Rectal smooth muscle tissue (tissue), 1 donor: ENCODE data around the gene SDK1.

Source experiments
- H3K27ac ChIP-seq: one replicate; pipeline ENCODE4 v1.7.0; 2013; ENCODE audit warnings: low read depth, low read length, inconsistent platforms
- H3K27me3 ChIP-seq: one replicate; pipeline ENCODE4 v1.7.0; 2013; ENCODE audit warnings: low read length; ENCODE audit not compliant: control insufficient read depth, insufficient read depth
- H3K36me3 ChIP-seq: one replicate; pipeline ENCODE4 v1.7.0; 2013; ENCODE audit warnings: low read length; ENCODE audit not compliant: control insufficient read depth, insufficient read depth
- H3K4me1 ChIP-seq: one replicate; pipeline ENCODE4 v1.7.0; 2013; ENCODE audit warnings: low read length; ENCODE audit not compliant: control insufficient read depth, insufficient read depth
- H3K4me3 ChIP-seq: one replicate; pipeline ENCODE4 v1.7.0; 2013; ENCODE audit warnings: low read length
- H3K9ac ChIP-seq: one replicate; pipeline ENCODE4 v1.7.0; 2013; ENCODE audit warnings: low read length

SDK1 gene

GRCh38 chr7:3893789-3894153 lies 592.7 kb downstream of the SDK1 start:
- Histone ChIP-seq H3K4me3 (no peak overlapping the region), H3K36me3 (no peaks in the 10 kb centered on the region), H3K9ac (no peak overlapping the region), H3K27ac (no peak overlapping the region), H3K4me1 (no peaks in the 10 kb centered on the region), H3K27me3 (no peaks in the 10 kb centered on the region)

- Histone ChIP-seq H3K27me3 (no peaks in the 10 kb centered on the region), H3K27ac (no peak overlapping the region), H3K4me1 (no peaks in the 10 kb centered on the region), H3K36me3 (no peaks in the 10 kb centered on the region), H3K4me3 (no peak overlapping the region), H3K9ac (no peak overlapping the region)
These were observed 594.5 kb downstream of the SDK1 start for GRCh38 chr7:3895341-3896116.

- no peaks in the 10 kb centered on the region for H3K4me1 ChIP-seq
These were observed 595.2 kb downstream of the SDK1 start for GRCh38 chr7:3896169-3896765.

GRCh38 chr7:3897430-3898372 lies 596.6 kb downstream of the SDK1 start:
- Histone ChIP-seq H3K9ac (no peak overlapping the region), H3K27me3 (no peaks in the 10 kb centered on the region), H3K27ac (no peak overlapping the region), H3K4me3 (no peak overlapping the region), H3K36me3 (no peaks in the 10 kb centered on the region), H3K4me1 (no peaks in the 10 kb centered on the region)

More at GRCh38 chr7:3896169-3896765, 595.2 kb downstream of the SDK1 start:
- Histone ChIP-seq H3K9ac (no peak overlapping the region), H3K27ac (no peak overlapping the region), H3K36me3 (no peaks in the 10 kb centered on the region), H3K27me3 (no peaks in the 10 kb centered on the region), H3K4me3 (no peak overlapping the region)

GRCh38 chr7:3899559-3899991 lies 598.5 kb downstream of the SDK1 start:
- H3K27ac ChIP-seq, result no peak overlapping the region
- H3K4me1 ChIP-seq, result no peaks in the 10 kb centered on the region
- no peak overlapping the region for H3K4me3 ChIP-seq
- no peaks in the 10 kb centered on the region for H3K27me3 ChIP-seq
- H3K36me3 ChIP-seq, result no peaks in the 10 kb centered on the region
- no peak overlapping the region for H3K9ac ChIP-seq

- no peak overlapping the region for H3K4me3 ChIP-seq
- H3K36me3 ChIP-seq, result no peaks in the 10 kb centered on the region
- no peaks in the 10 kb centered on the region for H3K27me3 ChIP-seq
- no peak overlapping the region for H3K27ac ChIP-seq
- no peak overlapping the region for H3K9ac ChIP-seq
- no peaks in the 10 kb centered on the region for H3K4me1 ChIP-seq
These were observed 607.1 kb downstream of the SDK1 start for GRCh38 chr7:3908153-3908552.

- Histone ChIP-seq H3K9ac (no peak overlapping the region), H3K36me3 (no peaks in the 10 kb centered on the region), H3K27me3 (no peaks in the 10 kb centered on the region), H3K4me3 (no peak overlapping the region), H3K4me1 (no peaks in the 10 kb centered on the region), H3K27ac (no peak overlapping the region)
These were observed 608.1 kb downstream of the SDK1 start for GRCh38 chr7:3909128-3909527.

GRCh38 chr7:3910054-3910453 lies 609.0 kb downstream of the SDK1 start:
- no peak overlapping the region for H3K4me3 ChIP-seq
- H3K36me3 ChIP-seq, result no peaks in the 10 kb centered on the region
- no peaks in the 10 kb centered on the region for H3K27me3 ChIP-seq
- no peak overlapping the region for H3K9ac ChIP-seq
- H3K4me1 ChIP-seq, result no peaks in the 10 kb centered on the region
- H3K27ac ChIP-seq, result no peak overlapping the region

- Histone ChIP-seq H3K9ac (no peak overlapping the region), H3K4me1 (no peaks in the 10 kb centered on the region), H3K27me3 (no peaks in the 10 kb centered on the region), H3K4me3 (no peak overlapping the region), H3K27ac (no peak overlapping the region), H3K36me3 (no peaks in the 10 kb centered on the region)
These were observed 610.6 kb downstream of the SDK1 start for GRCh38 chr7:3911685-3912084.

GRCh38 chr7:3912291-3912690 lies 611.2 kb downstream of the SDK1 start:
- Histone ChIP-seq H3K27me3 (no peaks in the 10 kb centered on the region), H3K27ac (no peak overlapping the region), H3K9ac (no peak overlapping the region), H3K36me3 (no peaks in the 10 kb centered on the region), H3K4me1 (no peaks in the 10 kb centered on the region), H3K4me3 (no peak overlapping the region)

GRCh38 chr7:3914051-3914775 lies 613.2 kb downstream of the SDK1 start:
- no peaks in the 10 kb centered on the region for H3K4me1 ChIP-seq
- no peak overlapping the region for H3K9ac ChIP-seq
- no peaks in the 10 kb centered on the region for H3K36me3 ChIP-seq
- no peak overlapping the region for H3K27ac ChIP-seq
- no peak overlapping the region for H3K4me3 ChIP-seq
- H3K27me3 ChIP-seq, result no peaks in the 10 kb centered on the region

GRCh38 chr7:3915337-3915878 lies 614.4 kb downstream of the SDK1 start:
- Histone ChIP-seq H3K9ac (no peak overlapping the region), H3K27ac (no peak overlapping the region), H3K4me3 (no peak overlapping the region), H3K36me3 (no peaks in the 10 kb centered on the region), H3K4me1 (no peaks in the 10 kb centered on the region), H3K27me3 (no peaks in the 10 kb centered on the region)
